Measurements from ENCODE around the gene VSIG4.

VSIG4 gene

GRCh38 chrX:66017659-66018170 is 22.2 kb downstream of the VSIG4 start:
- TF ChIP-seq CTCF (IDR thresholded peaks at IDR 0.05; ENCODE audit: control extremely low read depth, extremely low read depth, low read depth, missing control alignments): no peak
- ChIA-PET CTCF (interaction anchor here (0.8 to 6.1 kb wide), 8 partner anchors 8 to 711 kb away, joined by 3 to 45 read pairs (median 8); no protein-coding TSS in a partner anchor), POLR2A (no interaction called here)
- DNase-seq (ENCODE audit: extremely low spot score): no peak

GRCh38 chrX:66016905-66017658 is 22.8 kb downstream of the VSIG4 start:
- ChIA-PET POLR2A (no interaction called here), CTCF (interaction anchor here (0.8 to 6.1 kb wide), 6 partner anchors 9 to 711 kb away, joined by 3 to 45 read pairs (median 8); no protein-coding TSS in a partner anchor)
- TF ChIP-seq CTCF (IDR thresholded peaks at IDR 0.05; ENCODE audit: control extremely low read depth, extremely low read depth, low read depth, missing control alignments): no peak
- no peak for DNase-seq (ENCODE audit: extremely low spot score)

DNA sequence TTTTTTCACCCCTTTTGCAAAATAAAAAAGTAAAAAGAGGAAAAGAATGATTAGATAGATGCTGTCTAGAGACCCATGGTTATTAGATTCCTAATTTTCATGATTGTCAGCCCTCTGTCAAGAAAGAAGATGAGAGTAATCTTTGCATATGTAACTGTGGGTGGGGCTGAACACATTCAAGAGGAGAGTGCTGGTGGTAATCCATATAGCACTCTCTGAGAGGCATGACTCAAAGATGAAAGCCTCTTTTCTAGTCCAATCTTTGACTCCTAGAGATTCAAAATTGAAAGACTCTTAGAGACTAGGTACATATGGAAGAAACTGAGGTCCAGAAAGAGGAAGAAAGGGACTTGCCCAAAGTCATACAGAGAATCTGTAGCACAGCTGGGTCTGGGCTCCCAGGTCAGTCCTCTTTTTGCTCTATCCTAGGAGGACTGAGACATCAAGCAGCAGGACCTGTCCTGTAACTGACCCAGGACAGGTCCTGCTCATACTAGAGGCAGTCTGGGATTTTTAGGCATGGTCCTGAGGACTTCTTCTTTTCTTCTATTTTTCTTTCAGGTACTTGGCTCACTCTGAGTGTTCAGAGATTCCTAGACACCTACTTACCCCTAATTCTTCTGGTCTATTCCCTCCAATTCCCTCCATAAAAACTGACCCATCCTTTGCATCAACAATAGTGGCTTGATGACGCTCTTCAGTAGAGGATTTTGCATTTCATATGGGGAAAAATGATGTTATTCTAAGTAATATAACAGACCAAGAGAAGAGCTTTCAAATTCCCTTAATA is 23.8 kb downstream of the VSIG4 start:
- DNase-seq (ENCODE audit: extremely low spot score): no peak
- ChIA-PET CTCF (interaction anchor here (1.3 to 2.8 kb wide), 3 partner anchors 10 to 29 kb away, joined by 7 to 11 read pairs (median 10); no protein-coding TSS in a partner anchor), POLR2A (no interaction called here)
- TF ChIP-seq CTCF (IDR thresholded peaks at IDR 0.05; ENCODE audit: control extremely low read depth, extremely low read depth, low read depth, missing control alignments): no peak

GRCh38 chrX:66015152-66015831 is 24.6 kb downstream of the VSIG4 start:
- CTCF ChIA-PET: interaction anchor here (1.6 to 2.8 kb wide), 3 partner anchors 10 to 16 kb away, joined by 4 to 11 read pairs (median 5); no protein-coding TSS in a partner anchor
- peak; percentile 18 for DNase-seq (ENCODE audit: extremely low spot score)
- POLR2A ChIA-PET: no interaction called here
- no peak for TF ChIP-seq CTCF (IDR thresholded peaks at IDR 0.05; ENCODE audit: control extremely low read depth, extremely low read depth, low read depth, missing control alignments)

DNA sequence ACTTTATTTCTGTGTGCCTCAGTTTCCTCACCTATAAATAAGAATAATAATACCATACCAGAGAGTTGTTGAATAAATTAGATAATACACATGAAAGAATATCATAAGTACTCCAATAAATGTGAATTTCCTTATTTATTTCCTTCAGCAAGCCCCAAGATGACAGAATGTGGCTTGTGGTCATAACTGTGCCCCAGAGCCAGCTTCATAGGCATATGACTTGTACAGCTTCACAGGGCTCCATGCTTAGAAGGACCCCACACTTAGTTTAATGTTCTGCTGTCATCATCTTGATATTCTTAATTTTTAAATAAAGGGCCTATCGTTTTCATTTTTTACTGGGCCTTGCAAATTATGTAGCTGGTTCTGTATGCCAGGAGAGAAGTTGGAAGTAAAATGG is 25.3 kb downstream of the VSIG4 start:
- TF ChIP-seq CTCF (IDR thresholded peaks at IDR 0.05; ENCODE audit: control extremely low read depth, extremely low read depth, low read depth, missing control alignments): no peak
- DNase-seq (ENCODE audit: extremely low spot score): no peak
- ChIA-PET CTCF (interaction anchor here (1.6 to 1.9 kb wide), 2 partner anchors 11 to 15 kb away, joined by 4 to 5 read pairs; no protein-coding TSS in a partner anchor), POLR2A (no interaction called here)

- CTCF ChIA-PET: interaction anchor here (1.0 to 1.9 kb wide), 3 partner anchors 10 to 28 kb away, joined by 3 to 5 read pairs (median 4); no protein-coding TSS in a partner anchor
- POLR2A ChIA-PET: no interaction called here
- DNase-seq (ENCODE audit: extremely low spot score): no peak
- no peak for TF ChIP-seq CTCF (IDR thresholded peaks at IDR 0.05; ENCODE audit: control extremely low read depth, extremely low read depth, low read depth, missing control alignments)
Observed at GRCh38 chrX:66014084-66014483, 25.8 kb downstream of the VSIG4 start.
